Gastrocnemius medialis (tissue), 4 donors: ENCODE data around the gene GALNTL6. TPM values are rescaled to one million over a fixed set of nuclear protein-coding genes. Genes with fewer than 3 reads are reported as not detected.

Experiments
- ATAC-seq, 2 donors: fragments of 150-250 bp; one replicate each; pipeline ENCODE4 v1.9.1; 2016
- DNase-seq, 2 donors: peaks; one replicate each; pipeline ENCODE4 v3.0.0-alpha.2; 2019
- H3K27ac ChIP-seq, 4 donors: fragments of 200-600 bp; sonication (generic); 1 replicate in 1 of 4; 2 replicates in 3 of 4; pipeline ENCODE4 v1.5.1; 2016 to 2018; ENCODE audit warnings: mild to moderate bottlenecking in 2 of 4, moderate library complexity in 1 of 4
- H3K27me3 ChIP-seq, 3 donors: fragments of 200-600 bp; sonication (generic) in 2 of 3; 1 replicate in 1 of 3; 2 replicates in 2 of 3; pipeline versions ENCODE4 v1.5.1 to v1.6.0; 2016 to 2019; ENCODE audit warnings: mild to moderate bottlenecking in 1 of 3, moderate library complexity in 1 of 3
- H3K36me3 ChIP-seq, 2 donors: fragments of 200-600 bp; sonication (generic) in 1 of 2; one replicate each; pipeline ENCODE4 v1.5.1; 2017 to 2018
- H3K4me1 ChIP-seq, 2 donors: fragments of 200-600 bp; sonication (generic) in 1 of 2; one replicate each; pipeline ENCODE4 v1.5.1; 2016 to 2017; ENCODE audit warnings: mild to moderate bottlenecking in 2 of 2
- H3K4me3 ChIP-seq, 4 donors: fragments of 200-600 bp; sonication (generic) in 3 of 4; 1 replicate in 1 of 4; 2 replicates in 3 of 4; pipeline ENCODE4 v1.5.1; 2016 to 2019; ENCODE audit warnings: mild to moderate bottlenecking in 2 of 4
- H3K9me3 ChIP-seq, 3 donors: fragments of 200-600 bp; sonication (generic) in 2 of 3; 1 replicate in 1 of 3; 2 replicates in 2 of 3; pipeline ENCODE4 v1.5.1; 2016 to 2019
- CTCF ChIP-seq, 5 experiments: fragments of 450-650 bp in 3 of 5; fragments of 200-600 bp in 2 of 5; sonication (generic) in 2 of 5; IDR thresholded peaks in 4 of 5; conservative IDR thresholded peaks in 1 of 5; 1 replicate in 4 of 5; 2 replicates in 1 of 5; pipeline ENCODE4 v1.5.1; 2016 to 2019; ENCODE audit warnings: antibody characterized with exemption in 5 of 5, mild to moderate bottlenecking in 3 of 5, moderate library complexity in 3 of 5
- POLR2A ChIP-seq, 2 donors: fragments of 450-650 bp; IDR thresholded peaks; one replicate each; pipeline ENCODE4 v1.6.1; 2017; ENCODE audit warnings: antibody characterized with exemption in 2 of 2, mild to moderate bottlenecking in 2 of 2, moderate library complexity in 2 of 2
- in situ Hi-C, 4 donors: fragments of 200-750 bp; cut with MboI; loops; one replicate each; pipeline versions ENCODE4 v1.15.0 to v1.8.0; 2017; ENCODE audit warnings: low sequenced_read_pairs in 4 of 4
- intact Hi-C: fragments of 100-400 bp; cut with DNase I; formaldehyde crosslinking; loops from one replicate; pipeline ENCODE4 v1.15.1; 2023; ENCODE audit warnings: low total_unique reads
- total RNA-seq, 4 donors: library from RNA; depleted of rRNA; stranded (reverse); fragments of >200 nt; gene quantifications; one replicate each; pipeline versions ENCODE4 v1.1.0 to v1.2.3, GENCODE V29; 2016

Gene GALNTL6
- total RNA-seq, 4 donors from 2014 or later: not detected

GRCh38 chr4:172919269-172919668 is 1106.1 kb downstream of the GALNTL6 start:
- DNase-seq (no peak), ATAC-seq (no peak)
- H3K4me1 ChIP-seq: no peaks in the 10 kb centered on the region
- intact Hi-C loops (no loop called here), in situ Hi-C loops (no loop called here)
- TF ChIP-seq CTCF (IDR thresholded peaks at IDR 0.05 in 4 of 5, conservative IDR thresholded peaks at IDR 0.05 in 1 of 5) (no peak), POLR2A (IDR thresholded peaks at IDR 0.05) (no peak)
- H3K27ac ChIP-seq: no peak overlapping the region
- no peaks in the 10 kb centered on the region for H3K36me3 ChIP-seq
- H3K27me3 ChIP-seq: no peaks in the 10 kb centered on the region
- H3K9me3 ChIP-seq: no peaks in the 10 kb centered on the region
- no peak overlapping the region for H3K4me3 ChIP-seq

GRCh38 chr4:172927096-172927814 is 1114.1 kb downstream of the GALNTL6 start:
- H3K4me1 ChIP-seq: no peaks in the 10 kb centered on the region
- no peak overlapping the region for H3K27ac ChIP-seq
- no peak for TF ChIP-seq CTCF (IDR thresholded peaks at IDR 0.05 in 4 of 5, conservative IDR thresholded peaks at IDR 0.05 in 1 of 5)
- no peak for TF ChIP-seq POLR2A (IDR thresholded peaks at IDR 0.05)
- H3K9me3 ChIP-seq: no peaks in the 10 kb centered on the region
- intact Hi-C loops (no loop called here), in situ Hi-C loops (no loop called here)
- H3K4me3 ChIP-seq: no peak overlapping the region
- no peaks in the 10 kb centered on the region for H3K27me3 ChIP-seq
- DNase-seq (no peak), ATAC-seq (no peak)
- H3K36me3 ChIP-seq: no peaks in the 10 kb centered on the region

- H3K27me3 ChIP-seq: no peaks in the 10 kb centered on the region
- in situ Hi-C loops (no loop called here), intact Hi-C loops (no loop called here)
- no peak overlapping the region for H3K27ac ChIP-seq
- DNase-seq (no peak), ATAC-seq (no peak)
- no peak overlapping the region for H3K4me3 ChIP-seq
- no peaks in the 10 kb centered on the region for H3K9me3 ChIP-seq
- TF ChIP-seq POLR2A (IDR thresholded peaks at IDR 0.05): no peak
- no peak for TF ChIP-seq CTCF (IDR thresholded peaks at IDR 0.05 in 4 of 5, conservative IDR thresholded peaks at IDR 0.05 in 1 of 5)
- H3K4me1 ChIP-seq: no peaks in the 10 kb centered on the region
- H3K36me3 ChIP-seq: no peaks in the 10 kb centered on the region
Observed at GRCh38 chr4:172928347-172928746, 1115.1 kb downstream of the GALNTL6 start.

GRCh38 chr4:172938072-172938829 is 1125.0 kb downstream of the GALNTL6 start:
- H3K27me3 ChIP-seq: no peaks in the 10 kb centered on the region
- no peaks in the 10 kb centered on the region for H3K4me1 ChIP-seq
- DNase-seq (no peak), ATAC-seq (no peak)
- no peaks in the 10 kb centered on the region for H3K36me3 ChIP-seq
- TF ChIP-seq POLR2A (IDR thresholded peaks at IDR 0.05) (no peak), CTCF (IDR thresholded peaks at IDR 0.05 in 4 of 5, conservative IDR thresholded peaks at IDR 0.05 in 1 of 5) (no peak)
- H3K27ac ChIP-seq: no peak overlapping the region
- in situ Hi-C loops: no loop called here
- intact Hi-C loops: no loop called here
- no peaks in the 10 kb centered on the region for H3K9me3 ChIP-seq
- no peak overlapping the region for H3K4me3 ChIP-seq
